Fibroblast of lung (primary cell): ENCODE results near the gene GART. TPM values are rescaled to one million over a fixed set of nuclear protein-coding genes. Genes with fewer than 3 reads are reported as not detected.

Experiments
- DNase-seq, 2 donors: peaks; one replicate each; pipeline versions ENCODE4 v3.0.0 to v3.0.0-alpha.2; 2010; ENCODE audit warnings: low read depth in 2 of 2
- H2AFZ ChIP-seq: 2 replicates; pipeline ENCODE4 v1.5.1; 2012; ENCODE audit warnings: low read length, control low read depth, inconsistent platforms
- H3K27ac ChIP-seq: 2 replicates; pipeline ENCODE4 v1.5.1; 2011; ENCODE audit warnings: low read length, control low read depth; ENCODE audit not compliant: insufficient read depth
- H3K27me3 ChIP-seq: 2 replicates; pipeline ENCODE4 v1.5.1; 2011; ENCODE audit warnings: mild to moderate bottlenecking, low read length; ENCODE audit not compliant: control insufficient read depth, insufficient read depth
- H3K36me3 ChIP-seq: 2 replicates; pipeline ENCODE4 v1.5.1; 2011; ENCODE audit warnings: low read length; ENCODE audit not compliant: control insufficient read depth, insufficient read depth
- H3K4me1 ChIP-seq: 2 replicates; pipeline ENCODE4 v1.5.1; 2011; ENCODE audit warnings: low read length; ENCODE audit not compliant: control insufficient read depth, insufficient read depth; ENCODE audit errors: extremely low read depth
- H3K4me2 ChIP-seq: 2 replicates; pipeline ENCODE4 v1.5.1; 2011; ENCODE audit warnings: low read length, control low read depth; ENCODE audit not compliant: insufficient read depth; ENCODE audit errors: extremely low read depth
- H3K4me3 ChIP-seq, 4 experiments: fragments of 200-600 bp in 1 of 4; sonication (generic) in 1 of 4; replicated peaks in 1 of 4; 2 replicates each; pipeline ENCODE4 v1.5.1; 2011 to 2016; ENCODE audit warnings: low read length in 4 of 4, low read depth in 3 of 4, mild to moderate bottlenecking in 3 of 4, control low read depth in 2 of 4, inconsistent platforms in 1 of 4, mixed read lengths in 1 of 4; ENCODE audit not compliant: insufficient read depth in 1 of 4; ENCODE audit errors: control extremely low read depth in 1 of 4
- H3K79me2 ChIP-seq: 2 replicates; pipeline ENCODE4 v1.5.1; 2012; ENCODE audit warnings: mild to moderate bottlenecking, low read length, inconsistent platforms; ENCODE audit not compliant: control insufficient read depth, insufficient read depth
- H3K9ac ChIP-seq: 2 replicates; pipeline ENCODE4 v1.5.1; 2011; ENCODE audit warnings: mild to moderate bottlenecking, low read length, control low read depth; ENCODE audit not compliant: insufficient read depth
- H3K9me3 ChIP-seq: 2 replicates; pipeline ENCODE4 v1.5.1; 2012; ENCODE audit warnings: low read depth, low read length; ENCODE audit not compliant: control insufficient read depth, insufficient read depth
- H4K20me1 ChIP-seq: 2 replicates; pipeline ENCODE4 v1.5.1; 2011; ENCODE audit warnings: low read length; ENCODE audit not compliant: control insufficient read depth, insufficient read depth; ENCODE audit errors: extremely low read depth
- EZH2 ChIP-seq: IDR thresholded peaks from 2 replicates; pipeline ENCODE4 v1.5.1; 2012; ENCODE audit warnings: low read length, control low read depth, mild to moderate bottlenecking; ENCODE audit errors: missing control alignments
- polyA plus RNA-seq, 2 donors: library from polyadenylated mRNA; depleted of rRNA in 1 of 2; stranded (reverse) in 1 of 2; unstranded in 1 of 2; fragments of >200 nt; gene quantifications; 2 replicates each; pipeline ENCODE4 v1.2.1, GENCODE V29; 2011 to 2012; ENCODE audit warnings: missing spikeins in 1 of 2
- total RNA-seq: library from RNA; depleted of rRNA; stranded (reverse); fragments of >200 nt; gene quantifications from 2 replicates; pipeline ENCODE4 v1.2.1, GENCODE V29; 2014
- TF ChIP-seq, protein P1 (sequence below), 2 donors: IDR thresholded peaks in 1 of 2; conservative IDR thresholded peaks in 1 of 2; 1 replicate in 1 of 2; 2 replicates in 1 of 2; pipeline ENCODE4 v1.5.1; 2011 to 2012; ENCODE audit warnings: low read length in 2 of 2, control low read depth in 1 of 2, inconsistent platforms in 1 of 2, low read depth in 1 of 2, mild to moderate bottlenecking in 1 of 2

The GART gene
- total and polyA plus RNA-seq, 2 donors (not counting 1 experiment from before 2014, with no cell fraction given), result 15.6 to 64.4 TPM

DNA sequence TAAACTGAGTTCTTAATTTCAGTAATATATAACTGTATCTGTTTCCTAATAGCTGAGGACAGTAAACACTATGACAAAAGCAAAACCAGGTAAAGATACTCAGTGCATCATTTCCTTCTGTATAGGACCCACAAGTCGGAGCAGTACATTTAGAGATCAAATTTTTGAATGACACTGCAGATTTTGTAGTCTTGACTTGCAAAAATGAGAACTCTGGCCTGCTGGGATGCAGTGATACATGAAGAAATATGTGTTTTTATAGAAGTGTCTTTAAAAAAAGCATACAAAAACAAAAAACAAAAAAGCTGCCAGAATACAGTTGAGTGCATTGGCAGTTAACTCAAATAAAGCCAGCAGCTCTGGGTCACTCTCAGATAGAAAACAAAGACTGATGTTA is 19.0 kb downstream of the GART start:
- Histone ChIP-seq H3K9me3 (no peaks in the 10 kb centered on the region), H3K27ac (no peak overlapping the region), H3K4me2 (no peak overlapping the region), H3K4me1 (no peaks in the 10 kb centered on the region), H3K79me2 (no peaks in the 10 kb centered on the region), H3K4me3 (no peak overlapping the region), H3K9ac (no peak overlapping the region), H3K27me3 (no peaks in the 10 kb centered on the region), H3K36me3 (peaks cover 3% of the 10 kb centered on the region), H4K20me1 (no peaks in the 10 kb centered on the region), H2AFZ (no peak overlapping the region)
- TF ChIP-seq, protein P1, sequence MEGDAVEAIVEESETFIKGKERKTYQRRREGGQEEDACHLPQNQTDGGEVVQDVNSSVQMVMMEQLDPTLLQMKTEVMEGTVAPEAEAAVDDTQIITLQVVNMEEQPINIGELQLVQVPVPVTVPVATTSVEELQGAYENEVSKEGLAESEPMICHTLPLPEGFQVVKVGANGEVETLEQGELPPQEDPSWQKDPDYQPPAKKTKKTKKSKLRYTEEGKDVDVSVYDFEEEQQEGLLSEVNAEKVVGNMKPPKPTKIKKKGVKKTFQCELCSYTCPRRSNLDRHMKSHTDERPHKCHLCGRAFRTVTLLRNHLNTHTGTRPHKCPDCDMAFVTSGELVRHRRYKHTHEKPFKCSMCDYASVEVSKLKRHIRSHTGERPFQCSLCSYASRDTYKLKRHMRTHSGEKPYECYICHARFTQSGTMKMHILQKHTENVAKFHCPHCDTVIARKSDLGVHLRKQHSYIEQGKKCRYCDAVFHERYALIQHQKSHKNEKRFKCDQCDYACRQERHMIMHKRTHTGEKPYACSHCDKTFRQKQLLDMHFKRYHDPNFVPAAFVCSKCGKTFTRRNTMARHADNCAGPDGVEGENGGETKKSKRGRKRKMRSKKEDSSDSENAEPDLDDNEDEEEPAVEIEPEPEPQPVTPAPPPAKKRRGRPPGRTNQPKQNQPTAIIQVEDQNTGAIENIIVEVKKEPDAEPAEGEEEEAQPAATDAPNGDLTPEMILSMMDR (conservative IDR thresholded peaks at IDR 0.05 in 1 of 2, IDR thresholded peaks at IDR 0.05 in 1 of 2; ENCODE audit: low read depth in 1 of 2, low read length in 2 of 2), result no peak
- no peak for TF ChIP-seq EZH2
- no peak for DNase-seq

DNA sequence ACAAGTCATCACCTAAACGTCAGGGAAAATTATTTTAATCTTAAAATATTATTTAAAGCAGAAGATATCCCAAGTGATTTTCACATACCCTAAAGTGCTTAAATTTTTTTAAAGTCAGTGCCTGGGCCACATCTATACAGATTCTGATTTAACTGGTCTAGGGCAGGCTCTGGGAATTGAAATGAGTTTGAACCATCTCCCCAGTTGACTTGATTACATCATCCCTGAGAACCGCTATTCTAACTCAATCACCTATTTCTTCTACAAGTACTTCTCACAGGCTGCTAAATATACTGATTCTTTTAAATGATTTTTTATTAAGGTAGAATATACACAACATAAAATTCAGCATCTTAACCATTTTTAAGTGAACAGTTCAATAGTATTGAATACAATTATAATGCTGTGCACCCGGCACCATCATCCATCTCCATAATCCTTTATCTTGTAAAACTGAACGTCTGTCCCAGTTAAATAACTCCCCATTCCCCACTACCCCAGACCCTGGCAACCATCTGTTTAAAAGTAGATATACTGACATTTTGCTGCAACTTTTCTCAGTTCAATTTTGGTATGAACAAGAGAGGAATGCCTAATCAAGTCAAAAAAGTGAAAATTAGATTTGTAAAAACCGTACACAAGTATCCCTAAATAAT is 19.5 kb downstream of the GART start:
- no peak overlapping the region for H3K4me2 ChIP-seq
- H3K4me1 ChIP-seq, result no peaks in the 10 kb centered on the region
- no peaks in the 10 kb centered on the region for H3K27me3 ChIP-seq
- TF ChIP-seq EZH2, result no peak
- TF ChIP-seq, protein P1 (conservative IDR thresholded peaks at IDR 0.05 in 1 of 2, IDR thresholded peaks at IDR 0.05 in 1 of 2; ENCODE audit: low read depth in 1 of 2, low read length in 2 of 2), result no peak
- no peaks in the 10 kb centered on the region for H3K79me2 ChIP-seq
- no peak overlapping the region for H3K27ac ChIP-seq
- H4K20me1 ChIP-seq, result no peaks in the 10 kb centered on the region
- H2AFZ ChIP-seq, result no peak overlapping the region
- no peak overlapping the region for H3K9ac ChIP-seq
- H3K4me3 ChIP-seq, result no peak overlapping the region
- H3K36me3 ChIP-seq, result peaks cover 3% of the 10 kb centered on the region
- H3K9me3 ChIP-seq, result no peaks in the 10 kb centered on the region
- DNase-seq, result no peak

DNA sequence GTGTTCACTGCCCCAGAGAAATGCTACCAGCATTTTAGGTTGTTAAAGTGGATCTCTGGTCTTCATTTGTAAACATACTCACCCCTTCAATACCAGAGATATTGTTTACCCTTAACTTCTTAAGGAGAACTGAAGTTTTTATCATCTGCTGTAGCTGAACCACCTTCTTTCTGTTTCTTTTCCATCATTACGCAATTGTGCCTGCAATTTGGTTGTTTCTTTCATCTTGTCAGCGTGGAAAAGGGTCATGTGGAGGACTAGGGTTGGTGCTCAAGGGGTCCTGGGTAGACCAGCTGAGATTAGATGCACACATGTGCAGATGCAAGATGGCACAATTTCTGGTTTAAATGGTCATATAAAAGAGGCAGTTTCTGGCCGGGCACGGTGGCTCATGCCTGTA is 23.0 kb downstream of the GART start:
- no peaks in the 10 kb centered on the region for H3K9me3 ChIP-seq
- H3K79me2 ChIP-seq, result no peaks in the 10 kb centered on the region
- TF ChIP-seq, protein P1 (conservative IDR thresholded peaks at IDR 0.05 in 1 of 2, IDR thresholded peaks at IDR 0.05 in 1 of 2; ENCODE audit: low read depth in 1 of 2, low read length in 2 of 2), result no peak
- no peak for TF ChIP-seq EZH2
- H3K27ac ChIP-seq, result no peak overlapping the region
- DNase-seq, result no peak
- no peak overlapping the region for H3K4me3 ChIP-seq
- H3K4me2 ChIP-seq, result no peak overlapping the region
- H3K4me1 ChIP-seq, result no peaks in the 10 kb centered on the region
- peaks cover 12% of the 10 kb centered on the region for H3K36me3 ChIP-seq
- H4K20me1 ChIP-seq, result no peaks in the 10 kb centered on the region
- no peaks in the 10 kb centered on the region for H3K27me3 ChIP-seq
- H3K9ac ChIP-seq, result no peak overlapping the region
- no peak overlapping the region for H2AFZ ChIP-seq
